ENCODE data around the gene PKMYT1. TPM values are rescaled to one million over a fixed set of nuclear protein-coding genes. Genes with fewer than 3 reads are reported as not detected.
A peak's percentile ranks its signal among the peaks of the same experiment; 100 is the strongest.

Gene PKMYT1
- 71.6 and 270 TPM in 2 replicates for total RNA-seq (2011; cell fraction: chromatin; rRNA removed; ENCODE audit: low replicate concordance)
- total RNA-seq (2011; cell fraction: nucleolus; rRNA removed), result 273 and 293 TPM in 2 replicates
- 141 and 143 TPM in 2 replicates for total RNA-seq (2011; cell fraction: nucleoplasm; rRNA removed)
- total RNA-seq (2014; rRNA removed) (85.5 and 110 TPM in 2 replicates), total RNA-seq (2014; rRNA removed; fragmentation: Illumina TruSeq; extraction: Trizol) (19.7 and 21.6 TPM in 2 replicates), total RNA-seq (2015; rRNA removed; fragmentation: Illumina TruSeq; extraction: Trizol) (37.8 and 42.5 TPM in 2 replicates), total RNA-seq (2021) (187 and 201 TPM in 2 replicates), polyA plus RNA-seq (2011; rRNA removed) (18.7 and 48.0 TPM in 2 replicates), polyA plus RNA-seq (2014; fragmentation: Illumina TruSeq; extraction: Trizol) (45.6 and 100 TPM in 2 replicates), polyA plus RNA-seq (2014; fragmentation: Nextera tagmentation; extraction: Ambion mirVana) (10 to 100 TPM in 1 of 2 experiments, 1 to 10 TPM in 1; 8.7 to 12.8 TPM), polyA plus RNA-seq (2014; rRNA removed) (84.1 and 112 TPM in 2 replicates), polyA minus RNA-seq (2011; rRNA and poly(A)+ RNA removed) (6.2 and 8.2 TPM in 2 replicates), Bru-seq, nascent RNA (percentile 79 among the genes with signal in this experiment), BruChase-seq, experiment 1, labeled RNA remaining after a 2-hour chase (percentile 75 among the genes with signal in this experiment), BruChase-seq, experiment 2, labeled RNA remaining after a 6-hour chase (percentile 78 among the genes with signal in this experiment)
- 32.9 and 123 TPM in 2 replicates for polyA plus RNA-seq (2011; cell fraction: cytosol; rRNA removed)
- 203 and 375 TPM in 2 replicates for polyA plus RNA-seq (2011; cell fraction: nucleus; rRNA removed)
- 106 and 151 TPM in 2 replicates for polyA plus RNA-seq (2012)
- polyA minus RNA-seq (2011; cell fraction: cytosol; rRNA and poly(A)+ RNA removed), result 33.3 and 34.1 TPM in 2 replicates
- 65.0 and 81.9 TPM in 2 replicates for polyA minus RNA-seq (2011; cell fraction: nucleus; rRNA and poly(A)+ RNA removed)
- long read RNA-seq, experiment 1, transcript PKMYT1-215 (2 exons, 717 nt), result minor isoform, 7 of 445 reads
- long read RNA-seq, experiment 1, transcript PKMYT1-211 (9 exons, 1,891 nt), result minor isoform, 5 of 445 reads
- long read RNA-seq, experiment 1, transcript PKMYT1-201 (9 exons, 2,171 nt), result major isoform, 195 of 445 reads
- long read RNA-seq, experiment 1, transcript PKMYT1-219 (5 exons, 910 nt), result minor isoform, 7 of 445 reads
- long read RNA-seq, experiment 1, partial matches to known transcripts, result 107 of 445 reads
- long read RNA-seq, experiment 1, other reads (novel, unspliced or antisense), result 121 of 445 reads
- long read RNA-seq, experiment 2, transcript PKMYT1-201 (9 exons, 2,171 nt), result major isoform, 93 of 188 reads
- long read RNA-seq, experiment 2, partial matches to known transcripts, result 38 of 188 reads
- long read RNA-seq, experiment 2, other reads (novel, unspliced or antisense), result 47 of 188 reads
- long read RNA-seq, experiment 3, transcript PKMYT1-201 (9 exons, 2,171 nt), result major isoform, 133 of 179 reads
- long read RNA-seq, experiment 3, partial matches to known transcripts, result 17 of 179 reads
- long read RNA-seq, experiment 3, other reads (novel, unspliced or antisense), result 25 of 179 reads

GRCh38 chr16:2980227-2981176 is at the start of gene PKMYT1:
Gene PKMYT1 (minus strand): TSS chr16:2980446. CDS start chr16:2979657, 789 bp downstream.
- peak; percentile 65 for FAIRE-seq
- H3K4me1 ChIP-seq (replicated peaks in 1 of 2; ENCODE audit: control insufficient read depth in 2 of 2, insufficient read depth in 2 of 2, low read length in 2 of 2), result peaks cover 19 to 79% of the 10 kb centered on the region in 2 experiments
- WGBS (ENCODE audit: insufficient coverage, low coverage, missing lambda C conversion rate), result under 1% methylated on average over 73 of the region's 91 CpGs
- peak within 1 kb of the TSS; percentile 72 for H2AFZ ChIP-seq (ENCODE audit: low read depth, low read length)
- H3K79me2 ChIP-seq (ENCODE audit: control insufficient read depth, insufficient read depth, low read length), result peaks cover 47% of the 10 kb centered on the region
- H3K4me2 ChIP-seq (ENCODE audit: insufficient read depth, low read length), result peak within 1 kb of the TSS; percentile 97
- no peaks in the 10 kb centered on the region for H3K27me3 ChIP-seq (ENCODE audit: control insufficient read depth in 2 of 2, insufficient read depth in 2 of 2, low read length in 2 of 2)
- in situ Hi-C loops (cut with MboI) (no loop called here), intact Hi-C loops (cut with micrococcal nuclease) (loop anchor here (2.0 to 5.0 kb wide), 3 partner anchors 53 to 108 kb away; no protein-coding TSS in a partner anchor)
- peak; percentile 95 to 99 (median 98) for DNase-seq (ENCODE audit: extremely low read depth in 1 of 4, low spot score in 3 of 4)
- H4K20me1 ChIP-seq (replicated peaks; ENCODE audit: control insufficient read depth, insufficient read depth, low read length), result no peaks in the 10 kb centered on the region; the same call in 1 of the 2 replicates
- peak within 1 kb of the TSS; percentile 63 for H3K4me3 ChIP-seq
- ChIA-PET POLR2A (interaction anchor here (0.6 to 3.5 kb wide), 16 partner anchors 8 to 1202 kb away, joined by 3 to 23 read pairs (median 4); partner anchors contain the start of genes FLYWCH2, KREMEN2 and PAQR4), CTCF (ENCODE audit: low intra/inter-chr PET ratio) (no interaction called here)
- peak within 1 kb of the TSS; percentile 97 to 100 for H3K9ac ChIP-seq (ENCODE audit: insufficient read depth in 1 of 2, low read depth in 2 of 2, low read length in 2 of 2)
- H3K9me3 ChIP-seq (replicated peaks; ENCODE audit: control insufficient read depth, insufficient read depth, low read depth, low read length), result no peaks in the 10 kb centered on the region
- BruUV-seq (replicated peaks), result TSS peak; percentile 91
- H3K27ac ChIP-seq (ENCODE audit: extremely low read depth, low read depth, low read length), result peak within 1 kb of the TSS; percentile 99
- H3K9me1 ChIP-seq (ENCODE audit: control insufficient read depth, insufficient read depth, low read length), result no peaks in the 10 kb centered on the region
- peaks cover 40% of the 10 kb centered on the region; the same call in 2 of the 3 replicates for H3K36me3 ChIP-seq (ENCODE audit: control insufficient read depth, insufficient read depth, low read length)
- peak; percentile 78 for ATAC-seq
- TF ChIP-seq GATAD2A (IDR thresholded peaks at IDR 0.05) (no peak), THRA (IDR thresholded peaks at IDR 0.05) (no peak), TEAD1 (CRISPR knock-in tag; IDR thresholded peaks at IDR 0.05) (0 out of 4 replicates have a peak, but pooled peaks of 1 of the 2 experiments have one; percentile 50), CBX5 (IDR thresholded peaks at IDR 0.05; ENCODE audit: borderline replicate concordance, low read depth) (no peak), ZBTB26 (CRISPR knock-in tag; IDR thresholded peaks at IDR 0.05) (no peak), TARDBP (IDR thresholded peaks at IDR 0.05) (peak; percentile 55; the same call in 1 of the 2 replicates), TSC22D4 (tag; IDR thresholded peaks at IDR 0.05) (no peak), PHF8 (IDR thresholded peaks at IDR 0.05; ENCODE audit: borderline replicate concordance, low read length) (peak; percentile 90)
- TF ChIP-seq, protein P1, sequence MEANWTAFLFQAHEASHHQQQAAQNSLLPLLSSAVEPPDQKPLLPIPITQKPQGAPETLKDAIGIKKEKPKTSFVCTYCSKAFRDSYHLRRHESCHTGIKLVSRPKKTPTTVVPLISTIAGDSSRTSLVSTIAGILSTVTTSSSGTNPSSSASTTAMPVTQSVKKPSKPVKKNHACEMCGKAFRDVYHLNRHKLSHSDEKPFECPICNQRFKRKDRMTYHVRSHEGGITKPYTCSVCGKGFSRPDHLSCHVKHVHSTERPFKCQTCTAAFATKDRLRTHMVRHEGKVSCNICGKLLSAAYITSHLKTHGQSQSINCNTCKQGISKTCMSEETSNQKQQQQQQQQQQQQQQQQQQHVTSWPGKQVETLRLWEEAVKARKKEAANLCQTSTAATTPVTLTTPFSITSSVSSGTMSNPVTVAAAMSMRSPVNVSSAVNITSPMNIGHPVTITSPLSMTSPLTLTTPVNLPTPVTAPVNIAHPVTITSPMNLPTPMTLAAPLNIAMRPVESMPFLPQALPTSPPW (CRISPR knock-in tag; IDR thresholded peaks at IDR 0.05), result peak; percentile 62
